Hepatocyte (in vitro differentiated cells): ENCODE measurements around the gene CRYBG3.

Experiments
- CTCF ChIP-seq: fragments of 200-600 bp; sonication (generic); IDR thresholded peaks from 2 replicates; pipeline ENCODE4 v1.5.1; 2016; ENCODE audit warnings: antibody characterized with exemption, mild to moderate bottlenecking; ENCODE audit not compliant: poor library complexity
- EZH2 ChIP-seq: fragments of 200-600 bp; sonication (generic); IDR thresholded peaks from 2 replicates; pipeline ENCODE4 v1.6.1; 2016; ENCODE audit warnings: antibody characterized with exemption, mild to moderate bottlenecking, borderline replicate concordance
- EZH2phosphoT487 ChIP-seq: fragments of 200-600 bp; sonication (generic); IDR thresholded peaks from one replicate; pipeline ENCODE4 v1.6.1; 2018; ENCODE audit warnings: antibody characterized with exemption, mild to moderate bottlenecking, low read depth, moderate library complexity; ENCODE audit not compliant: unreplicated experiment, severe bottlenecking

GRCh38 chr3:97816811-97817210 is 5.0 kb upstream of the CRYBG3 start:
- no peak for TF ChIP-seq EZH2
- TF ChIP-seq CTCF: no peak
- no peak for TF ChIP-seq EZH2phosphoT487
